ENCODE results near the gene EPB41L2. TPM values are rescaled to one million over a fixed set of nuclear protein-coding genes. Genes with fewer than 3 reads are reported as not detected.
A peak's percentile ranks its signal among the peaks of the same experiment; 100 is the strongest.

EPB41L2 gene
- total RNA-seq, 4 donors from 2014 or later, result 60.1 to 87.2 (median 67.4) TPM

- no peak overlapping the region for H3K4me3 ChIP-seq
- H3K27ac ChIP-seq (replicated peaks in 1 of 4), result no peak overlapping the region
- no peak for TF ChIP-seq CTCF (IDR thresholded peaks at IDR 0.05)
- TF ChIP-seq EP300 (IDR thresholded peaks at IDR 0.05), result no peak
- TF ChIP-seq POLR2A (IDR thresholded peaks at IDR 0.05; ENCODE audit: low read depth), result no peak
- TF ChIP-seq POLR2AphosphoS5 (IDR thresholded peaks at IDR 0.05), result no peak
- H3K36me3 ChIP-seq, result no peaks in the 10 kb centered on the region
- no peaks in the 10 kb centered on the region for H3K9me3 ChIP-seq
- 37% methylated on average over 1 of the region's 1 CpG for WGBS
- H3K27me3 ChIP-seq, result no peaks in the 10 kb centered on the region
- DNase-seq (ENCODE audit: extremely low spot score), result no peak
- intact Hi-C loops (cut with DNase I), result no loop called here
- H3K4me1 ChIP-seq, result peaks cover 0 to 40% (median 34%) of the 10 kb centered on the region in 4 donors
Measured at GRCh38 chr6:130982135-130982534, 80.9 kb downstream of the EPB41L2 start.

GRCh38 chr6:130981409-130981808, 81.6 kb downstream of the EPB41L2 start:
- no peak overlapping the region for H3K27ac ChIP-seq (replicated peaks in 1 of 4)
- no peak overlapping the region for H3K4me3 ChIP-seq
- no peaks in the 10 kb centered on the region for H3K27me3 ChIP-seq
- no peak for DNase-seq (ENCODE audit: extremely low spot score)
- H3K9me3 ChIP-seq, result no peaks in the 10 kb centered on the region
- H3K36me3 ChIP-seq, result no peaks in the 10 kb centered on the region
- TF ChIP-seq POLR2AphosphoS5 (IDR thresholded peaks at IDR 0.05) (peak in 1 of 2 donors; percentile 34), EP300 (IDR thresholded peaks at IDR 0.05) (no peak)
- peaks cover 0 to 40% (median 34%) of the 10 kb centered on the region in 4 donors for H3K4me1 ChIP-seq
- intact Hi-C loops (cut with DNase I), result no loop called here

GRCh38 chr6:130980310-130981032, 82.6 kb downstream of the EPB41L2 start:
- Histone ChIP-seq H3K4me3 (no peak overlapping the region), H3K4me1 (peaks cover 0 to 40% (median 34%) of the 10 kb centered on the region in 4 donors), H3K9me3 (no peaks in the 10 kb centered on the region), H3K27ac (replicated peaks in 1 of 4) (peak overlapping the region in 1 of 4 donors; percentile 48), H3K36me3 (no peaks in the 10 kb centered on the region), H3K27me3 (no peaks in the 10 kb centered on the region)
- intact Hi-C loops (cut with DNase I), result no loop called here
- DNase-seq (ENCODE audit: extremely low spot score), result no peak
- WGBS, result 75% methylated on average over 5 of the region's 5 CpGs
- TF ChIP-seq EP300 (IDR thresholded peaks at IDR 0.05) (no peak), POLR2AphosphoS5 (IDR thresholded peaks at IDR 0.05) (no peak), POLR2A (IDR thresholded peaks at IDR 0.05; ENCODE audit: low read depth) (no peak), CTCF (IDR thresholded peaks at IDR 0.05) (no peak)

DNA sequence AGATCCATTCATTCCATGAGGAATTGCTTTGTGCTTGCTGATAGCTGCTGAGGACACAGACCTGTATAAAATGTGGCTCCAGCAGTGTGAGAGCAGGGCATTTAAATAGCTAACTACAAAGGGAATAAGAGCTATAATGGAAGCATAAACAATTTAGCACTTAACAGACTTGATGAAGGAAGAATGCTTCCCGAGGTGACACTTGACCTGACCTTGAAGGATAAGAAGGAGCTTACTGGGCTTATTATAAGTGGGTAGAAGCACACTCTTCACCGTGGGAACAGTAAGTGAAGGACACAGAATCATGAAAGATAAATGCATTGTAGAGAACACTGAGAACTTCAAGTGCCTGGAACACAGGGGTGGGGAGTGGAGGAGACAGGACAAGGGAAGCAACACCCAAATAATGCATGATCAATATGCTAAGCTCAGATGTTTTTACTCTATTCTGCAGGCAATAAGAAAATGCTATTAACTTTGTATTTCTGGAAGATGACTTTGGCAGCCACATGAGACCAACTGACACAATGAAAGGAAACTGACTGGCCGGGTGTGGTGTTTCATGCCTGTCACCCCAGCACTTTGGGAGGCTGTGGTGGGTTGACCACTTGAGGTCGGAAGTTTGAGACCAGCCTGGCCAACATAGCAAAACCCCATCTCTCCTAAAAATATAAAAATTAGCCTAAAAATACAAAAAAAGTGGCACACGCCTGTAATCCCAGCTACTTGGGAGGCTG, 84.2 kb downstream of the EPB41L2 start:
- TF ChIP-seq POLR2AphosphoS5 (IDR thresholded peaks at IDR 0.05) (no peak), EP300 (IDR thresholded peaks at IDR 0.05) (no peak), POLR2A (IDR thresholded peaks at IDR 0.05; ENCODE audit: low read depth) (no peak), CTCF (IDR thresholded peaks at IDR 0.05) (no peak)
- Histone ChIP-seq H3K36me3 (no peaks in the 10 kb centered on the region), H3K27ac (replicated peaks in 1 of 4) (no peak overlapping the region), H3K9me3 (no peaks in the 10 kb centered on the region), H3K4me1 (peaks cover 0 to 40% (median 34%) of the 10 kb centered on the region in 4 donors), H3K27me3 (no peaks in the 10 kb centered on the region), H3K4me3 (no peak overlapping the region)
- 66% methylated on average over 5 of the region's 5 CpGs for WGBS
- DNase-seq (ENCODE audit: extremely low spot score), result no peak
- intact Hi-C loops (cut with DNase I), result no loop called here

GRCh38 chr6:130978180-130978579, 84.9 kb downstream of the EPB41L2 start:
- DNase-seq (ENCODE audit: extremely low spot score), result no peak
- WGBS, result 100% methylated on average over 1 of the region's 1 CpG
- TF ChIP-seq CTCF (IDR thresholded peaks at IDR 0.05), result no peak
- TF ChIP-seq EP300 (IDR thresholded peaks at IDR 0.05), result no peak
- no peak for TF ChIP-seq POLR2A (IDR thresholded peaks at IDR 0.05; ENCODE audit: low read depth)
- no peak for TF ChIP-seq POLR2AphosphoS5 (IDR thresholded peaks at IDR 0.05)
- Histone ChIP-seq H3K27me3 (no peaks in the 10 kb centered on the region), H3K36me3 (no peaks in the 10 kb centered on the region), H3K9me3 (no peaks in the 10 kb centered on the region), H3K27ac (replicated peaks in 1 of 4) (no peak overlapping the region), H3K4me3 (no peak overlapping the region), H3K4me1 (peaks cover 0 to 40% (median 34%) of the 10 kb centered on the region in 4 donors)
- intact Hi-C loops (cut with DNase I), result no loop called here

All from esophagus muscularis mucosa (tissue), 4 donors.